ENCODE data around the gene POU2F1.

DNA sequence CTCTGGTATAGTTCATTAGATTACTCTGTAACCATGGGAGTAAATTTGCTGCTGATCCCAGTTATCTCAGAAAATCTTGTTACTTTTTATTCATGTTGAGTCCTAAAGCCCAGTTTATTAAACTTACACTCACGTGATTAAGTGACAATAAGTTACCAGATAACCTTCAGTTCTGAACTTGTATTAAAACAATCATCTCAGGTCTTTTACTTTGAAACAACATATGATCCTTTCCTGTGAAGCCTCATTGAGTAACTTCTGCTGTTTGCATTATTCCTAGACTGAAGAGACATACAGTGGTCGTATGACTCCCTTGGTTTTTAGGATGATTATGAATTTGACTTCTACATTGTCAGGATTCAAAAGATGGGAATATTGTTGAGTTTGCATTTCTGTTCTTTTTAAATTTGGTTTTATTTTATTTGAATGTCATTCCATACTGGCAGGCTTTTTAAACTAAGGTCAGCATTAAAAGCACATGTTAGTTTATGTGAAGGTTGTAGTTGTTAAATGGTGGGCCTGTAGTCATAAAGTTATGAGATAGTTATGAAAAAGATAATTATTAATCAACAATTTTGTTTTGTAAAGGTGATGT, 179.8 kb downstream of the POU2F1 start:
- TF ChIP-seq, protein P1, sequence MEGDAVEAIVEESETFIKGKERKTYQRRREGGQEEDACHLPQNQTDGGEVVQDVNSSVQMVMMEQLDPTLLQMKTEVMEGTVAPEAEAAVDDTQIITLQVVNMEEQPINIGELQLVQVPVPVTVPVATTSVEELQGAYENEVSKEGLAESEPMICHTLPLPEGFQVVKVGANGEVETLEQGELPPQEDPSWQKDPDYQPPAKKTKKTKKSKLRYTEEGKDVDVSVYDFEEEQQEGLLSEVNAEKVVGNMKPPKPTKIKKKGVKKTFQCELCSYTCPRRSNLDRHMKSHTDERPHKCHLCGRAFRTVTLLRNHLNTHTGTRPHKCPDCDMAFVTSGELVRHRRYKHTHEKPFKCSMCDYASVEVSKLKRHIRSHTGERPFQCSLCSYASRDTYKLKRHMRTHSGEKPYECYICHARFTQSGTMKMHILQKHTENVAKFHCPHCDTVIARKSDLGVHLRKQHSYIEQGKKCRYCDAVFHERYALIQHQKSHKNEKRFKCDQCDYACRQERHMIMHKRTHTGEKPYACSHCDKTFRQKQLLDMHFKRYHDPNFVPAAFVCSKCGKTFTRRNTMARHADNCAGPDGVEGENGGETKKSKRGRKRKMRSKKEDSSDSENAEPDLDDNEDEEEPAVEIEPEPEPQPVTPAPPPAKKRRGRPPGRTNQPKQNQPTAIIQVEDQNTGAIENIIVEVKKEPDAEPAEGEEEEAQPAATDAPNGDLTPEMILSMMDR (IDR thresholded peaks at IDR 0.05): no peak
- TF ChIP-seq POLR2AphosphoS5 (IDR thresholded peaks at IDR 0.05): no peak
- no peak for TF ChIP-seq POLR2A (IDR thresholded peaks at IDR 0.05)
- TF ChIP-seq EP300 (IDR thresholded peaks at IDR 0.05): no peak

Data from sigmoid colon (tissue), 4 donors.